Calu3 (cell line): ENCODE measurements around the gene LANCL3. TPM values are rescaled to one million over a fixed set of nuclear protein-coding genes. Genes with fewer than 3 reads are reported as not detected.

Experiments
- BruUV-seq: library from RNA; stranded (reverse); fragments of 400-500 nt; replicated peaks from 2 replicates; lab custom pipeline; 2021; lab: Mats Ljungman, UMichigan
- CTCF ChIA-PET: fragments of 300-600 bp; sonication (Branson Sonifier 250); formaldehyde crosslinking; loops from one replicate; lab custom pipeline; 2022; ENCODE audit warnings: antibody characterized with exemption; lab: Charles Lee
- DNase-seq: peaks from one replicate; pipeline ENCODE4 v3.0.0; 2022
- H3K27ac Mint-ChIP-seq: one replicate; pipeline ENCODE4 v1.8.0; 2022; ENCODE audit warnings: mixed read lengths; ENCODE audit not compliant: unreplicated experiment
- H3K27me3 Mint-ChIP-seq: one replicate; pipeline ENCODE4 v1.8.0; 2022; ENCODE audit warnings: mixed read lengths; ENCODE audit not compliant: unreplicated experiment
- H3K36me3 Mint-ChIP-seq: one replicate; pipeline ENCODE4 v1.8.0; 2022; ENCODE audit warnings: mild to moderate bottlenecking, moderate library complexity, mixed read lengths; ENCODE audit not compliant: insufficient read depth, unreplicated experiment
- H3K4me1 Mint-ChIP-seq: one replicate; pipeline ENCODE4 v1.8.0; 2022; ENCODE audit warnings: mild to moderate bottlenecking, low read depth, mixed read lengths; ENCODE audit not compliant: unreplicated experiment
- H3K4me3 Mint-ChIP-seq: one replicate; pipeline ENCODE4 v1.8.0; 2022; ENCODE audit warnings: mild to moderate bottlenecking, low read depth, moderate library complexity, mixed read lengths; ENCODE audit not compliant: unreplicated experiment
- H3K9me3 Mint-ChIP-seq: one replicate; pipeline ENCODE4 v1.8.0; 2022; ENCODE audit warnings: low read depth, mixed read lengths; ENCODE audit not compliant: unreplicated experiment
- CTCF ChIP-seq: fragments of 200-600 bp; IDR thresholded peaks from one replicate; pipeline ENCODE4 v1.8.0; 2022; ENCODE audit warnings: antibody characterized with exemption; ENCODE audit not compliant: unreplicated experiment
- intact Hi-C: fragments of 100-400 bp; cut with micrococcal nuclease; formaldehyde crosslinking; loops from one replicate; pipeline ENCODE4 v1.10.0; 2022; ENCODE audit not compliant: unreplicated experiment
- total RNA-seq: library from RNA; stranded (reverse); gene quantifications from 2 replicates; pipeline ENCODE4 v1.2.3, GENCODE V29; 2022

Gene LANCL3
- total RNA-seq, 1 experiment from 2014 or later, result 2.3 TPM

- no peaks in the 10 kb centered on the region for H3K9me3 Mint-ChIP-seq
- BruUV-seq, result no TSS peak
- H3K27ac Mint-ChIP-seq, result no peak overlapping the region
- no peaks in the 10 kb centered on the region for H3K36me3 Mint-ChIP-seq
- no peak for DNase-seq
- TF ChIP-seq CTCF, result no peak
- CTCF ChIA-PET, result no interaction called here
- intact Hi-C loops, result no loop called here
- no peaks in the 10 kb centered on the region for H3K4me1 Mint-ChIP-seq
- no peaks in the 10 kb centered on the region for H3K27me3 Mint-ChIP-seq
- H3K4me3 Mint-ChIP-seq, result no peak overlapping the region
Observed at GRCh38 chrX:37672563-37672962, 101.1 kb downstream of the LANCL3 start.

DNA sequence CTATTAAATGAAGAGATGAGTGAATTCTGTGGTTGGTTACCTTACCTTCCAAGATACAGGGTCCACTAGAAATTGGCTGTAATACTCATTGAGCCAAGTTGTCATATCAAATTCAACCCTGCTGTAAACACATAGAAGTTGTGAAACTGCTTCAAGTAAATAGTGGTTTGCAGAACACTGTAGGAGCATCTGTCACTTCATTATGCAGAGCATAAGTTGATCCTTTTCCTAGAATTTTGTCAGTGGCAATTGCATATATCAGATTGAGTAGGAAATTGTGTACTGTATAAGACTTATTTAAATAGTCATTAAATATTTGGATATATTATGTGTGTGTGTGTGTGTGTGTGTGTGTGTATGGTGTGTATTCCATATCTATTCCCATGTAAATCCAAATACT, 105.3 kb downstream of the LANCL3 start:
- BruUV-seq, result no TSS peak
- no peaks in the 10 kb centered on the region for H3K9me3 Mint-ChIP-seq
- no peaks in the 10 kb centered on the region for H3K27me3 Mint-ChIP-seq
- no peaks in the 10 kb centered on the region for H3K4me1 Mint-ChIP-seq
- TF ChIP-seq CTCF, result no peak
- H3K27ac Mint-ChIP-seq, result no peak overlapping the region
- no peak for DNase-seq
- intact Hi-C loops, result no loop called here
- CTCF ChIA-PET, result no interaction called here
- H3K4me3 Mint-ChIP-seq, result no peak overlapping the region
- H3K36me3 Mint-ChIP-seq, result no peaks in the 10 kb centered on the region

DNA sequence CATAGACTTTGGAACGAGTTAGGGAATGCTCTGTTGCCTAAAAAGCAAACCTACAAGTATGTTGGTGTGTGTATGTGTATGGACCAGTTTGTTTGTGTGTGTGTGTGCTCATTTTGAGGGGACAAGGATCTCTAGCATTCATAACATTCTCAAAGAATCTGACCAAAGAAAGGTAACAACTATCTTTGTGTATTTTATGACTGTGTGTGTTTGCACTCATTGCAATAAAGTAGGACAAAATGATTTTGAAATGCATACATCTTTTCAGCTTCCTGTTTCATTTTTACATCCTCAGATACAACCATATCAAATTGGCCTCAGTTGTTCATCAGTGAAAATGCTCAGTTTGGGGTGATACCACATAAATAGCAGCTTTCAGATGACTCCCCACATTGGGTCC, 105.8 kb downstream of the LANCL3 start:
- Mint-ChIP-seq H3K9me3 (no peaks in the 10 kb centered on the region), H3K4me3 (no peak overlapping the region), H3K36me3 (no peaks in the 10 kb centered on the region), H3K4me1 (no peaks in the 10 kb centered on the region), H3K27me3 (no peaks in the 10 kb centered on the region), H3K27ac (no peak overlapping the region)
- TF ChIP-seq CTCF, result no peak
- CTCF ChIA-PET, result no interaction called here
- intact Hi-C loops, result no loop called here
- DNase-seq, result no peak
- BruUV-seq, result no TSS peak

GRCh38 chrX:37677765-37678164, 106.3 kb downstream of the LANCL3 start:
- Mint-ChIP-seq H3K27ac (no peak overlapping the region), H3K9me3 (no peaks in the 10 kb centered on the region), H3K4me3 (no peak overlapping the region), H3K36me3 (no peaks in the 10 kb centered on the region), H3K27me3 (no peaks in the 10 kb centered on the region), H3K4me1 (no peaks in the 10 kb centered on the region)
- TF ChIP-seq CTCF, result no peak
- CTCF ChIA-PET, result no interaction called here
- no peak for DNase-seq
- BruUV-seq, result no TSS peak
- intact Hi-C loops, result no loop called here
